HG03045 (cell line): Measurements from ENCODE around the gene SIPA1.

Experiments used
- ATAC-seq: cut with Tn5 transposase; IDR thresholded peaks from one replicate; pipeline ENCODE4 v1.9.1; 2021; ENCODE audit warnings: mild to moderate bottlenecking, moderate library complexity; ENCODE audit not compliant: unreplicated experiment

Gene SIPA1, protein sequence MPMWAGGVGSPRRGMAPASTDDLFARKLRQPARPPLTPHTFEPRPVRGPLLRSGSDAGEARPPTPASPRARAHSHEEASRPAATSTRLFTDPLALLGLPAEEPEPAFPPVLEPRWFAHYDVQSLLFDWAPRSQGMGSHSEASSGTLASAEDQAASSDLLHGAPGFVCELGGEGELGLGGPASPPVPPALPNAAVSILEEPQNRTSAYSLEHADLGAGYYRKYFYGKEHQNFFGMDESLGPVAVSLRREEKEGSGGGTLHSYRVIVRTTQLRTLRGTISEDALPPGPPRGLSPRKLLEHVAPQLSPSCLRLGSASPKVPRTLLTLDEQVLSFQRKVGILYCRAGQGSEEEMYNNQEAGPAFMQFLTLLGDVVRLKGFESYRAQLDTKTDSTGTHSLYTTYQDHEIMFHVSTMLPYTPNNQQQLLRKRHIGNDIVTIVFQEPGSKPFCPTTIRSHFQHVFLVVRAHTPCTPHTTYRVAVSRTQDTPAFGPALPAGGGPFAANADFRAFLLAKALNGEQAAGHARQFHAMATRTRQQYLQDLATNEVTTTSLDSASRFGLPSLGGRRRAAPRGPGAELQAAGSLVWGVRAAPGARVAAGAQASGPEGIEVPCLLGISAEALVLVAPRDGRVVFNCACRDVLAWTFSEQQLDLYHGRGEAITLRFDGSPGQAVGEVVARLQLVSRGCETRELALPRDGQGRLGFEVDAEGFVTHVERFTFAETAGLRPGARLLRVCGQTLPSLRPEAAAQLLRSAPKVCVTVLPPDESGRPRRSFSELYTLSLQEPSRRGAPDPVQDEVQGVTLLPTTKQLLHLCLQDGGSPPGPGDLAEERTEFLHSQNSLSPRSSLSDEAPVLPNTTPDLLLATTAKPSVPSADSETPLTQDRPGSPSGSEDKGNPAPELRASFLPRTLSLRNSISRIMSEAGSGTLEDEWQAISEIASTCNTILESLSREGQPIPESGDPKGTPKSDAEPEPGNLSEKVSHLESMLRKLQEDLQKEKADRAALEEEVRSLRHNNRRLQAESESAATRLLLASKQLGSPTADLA

DNA sequence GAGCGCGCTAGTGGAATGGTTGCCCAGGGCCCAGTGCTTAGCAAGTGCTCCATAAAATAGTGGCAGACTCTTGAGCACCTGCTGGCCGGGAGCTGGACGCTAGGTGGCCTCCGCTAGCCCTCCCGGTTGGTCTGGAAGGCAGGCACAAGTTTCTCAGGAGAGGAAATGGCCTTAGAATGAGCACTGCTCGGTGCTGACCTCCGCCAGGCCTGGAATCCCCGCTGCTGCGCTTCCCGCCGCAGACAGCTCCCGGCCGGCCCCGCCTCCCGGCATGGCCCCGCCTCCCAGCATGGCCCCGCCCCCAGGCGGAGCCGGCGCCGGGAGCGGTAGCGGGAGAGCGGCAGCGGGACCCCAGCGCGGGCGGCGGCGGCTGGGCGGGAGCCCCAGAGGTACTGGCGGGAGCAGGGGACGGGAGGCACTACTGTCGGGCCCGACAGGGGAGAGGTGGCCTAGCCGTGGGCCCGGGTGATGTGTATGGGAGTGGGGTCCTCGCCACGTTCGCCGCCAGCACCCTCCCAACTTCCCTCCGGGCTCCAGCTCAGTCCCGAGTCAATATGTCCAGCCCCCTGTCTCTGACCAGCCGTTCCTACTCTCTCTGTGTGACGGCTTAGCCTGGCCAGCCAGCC lies at the start of gene SIPA1:
TSS of gene SIPA1 (plus strand) at position 308 of the 626 bp plus-strand sequence. CDS start 2,821 bp downstream, outside the sequence.
- ATAC-seq: peak; percentile 51

DNA sequence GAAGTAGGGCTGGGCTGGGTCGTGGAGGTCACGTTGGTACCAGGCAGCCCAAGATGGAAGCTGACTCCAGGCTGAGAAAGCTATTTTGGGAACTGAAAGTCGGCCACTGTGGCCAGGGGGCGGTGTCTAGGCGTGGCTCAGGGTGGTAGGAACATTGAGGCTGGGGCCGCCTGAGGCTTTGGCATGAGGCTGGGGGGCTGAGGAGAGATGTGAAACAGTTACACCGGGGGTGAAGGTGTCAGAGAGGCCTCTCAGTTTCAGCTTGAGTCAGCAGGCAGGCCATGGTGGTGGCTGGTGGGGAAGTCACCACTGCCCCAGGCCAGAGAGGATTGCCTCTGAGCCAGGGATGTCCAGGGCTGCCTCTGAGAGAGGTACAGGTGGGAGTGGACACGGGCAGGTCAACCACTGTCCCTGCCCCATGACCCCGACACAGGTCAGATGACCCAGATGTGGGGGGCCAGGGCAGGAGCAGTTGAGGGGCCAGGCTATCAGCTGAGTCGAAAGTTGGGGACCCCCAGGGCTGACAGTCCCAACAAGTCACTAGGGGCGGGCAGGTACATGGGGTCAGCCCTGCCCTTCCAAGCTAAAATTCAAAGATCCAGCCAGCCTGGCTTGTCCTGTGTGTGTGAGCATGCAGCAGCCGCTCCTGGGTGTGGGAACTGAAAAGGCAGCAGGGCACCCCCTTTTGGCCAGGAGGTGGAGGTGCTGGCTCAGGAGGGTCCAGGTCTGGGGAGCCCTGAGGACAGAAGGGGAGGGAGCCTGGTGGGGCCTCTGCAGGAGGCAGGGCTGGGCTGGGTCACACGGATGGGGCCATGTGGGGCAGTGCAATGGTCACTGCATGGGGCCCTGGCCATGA lies 49.5 kb upstream of the SIPA1 start:
- ATAC-seq: peak; percentile 66

DNA sequence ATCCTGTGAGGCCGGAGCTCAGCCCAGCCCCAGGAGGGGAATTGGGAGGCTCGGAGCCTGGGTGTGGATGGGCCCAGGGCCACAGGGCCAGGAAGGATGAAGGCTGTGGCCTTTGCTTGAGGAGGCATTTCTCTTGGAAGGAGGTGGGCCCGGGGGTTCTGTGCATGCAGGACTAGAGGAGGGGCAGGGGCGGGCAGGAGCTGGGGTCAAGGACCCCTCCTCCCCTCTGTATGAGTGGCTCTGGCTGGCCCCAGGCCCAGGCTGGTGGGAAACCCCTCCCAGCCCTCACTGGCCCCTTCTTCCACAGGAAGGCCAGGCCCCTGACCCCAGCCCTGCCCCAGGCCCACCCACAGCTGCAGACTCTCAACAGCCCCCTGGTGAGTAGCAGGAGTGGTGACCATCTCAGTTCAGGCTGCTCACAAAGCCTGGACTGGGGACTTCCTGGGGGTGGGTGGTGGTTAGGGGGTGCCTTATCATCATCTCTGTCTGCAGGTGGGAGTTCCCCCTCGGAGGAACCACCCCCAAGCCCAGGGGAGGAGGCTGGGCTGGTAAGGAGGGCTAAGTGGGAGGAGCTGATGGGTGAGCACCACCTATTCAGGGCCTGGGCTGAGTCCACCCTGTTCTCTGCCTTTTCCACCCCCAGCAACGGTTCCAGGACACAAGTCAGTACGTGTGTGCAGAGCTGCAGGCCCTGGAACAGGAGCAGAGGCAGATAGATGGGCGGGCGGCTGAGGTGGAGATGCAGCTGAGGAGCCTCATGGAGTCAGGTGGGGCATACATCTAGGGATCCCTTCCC lies 48.3 kb upstream of the SIPA1 start:
- ATAC-seq: no peak

DNA sequence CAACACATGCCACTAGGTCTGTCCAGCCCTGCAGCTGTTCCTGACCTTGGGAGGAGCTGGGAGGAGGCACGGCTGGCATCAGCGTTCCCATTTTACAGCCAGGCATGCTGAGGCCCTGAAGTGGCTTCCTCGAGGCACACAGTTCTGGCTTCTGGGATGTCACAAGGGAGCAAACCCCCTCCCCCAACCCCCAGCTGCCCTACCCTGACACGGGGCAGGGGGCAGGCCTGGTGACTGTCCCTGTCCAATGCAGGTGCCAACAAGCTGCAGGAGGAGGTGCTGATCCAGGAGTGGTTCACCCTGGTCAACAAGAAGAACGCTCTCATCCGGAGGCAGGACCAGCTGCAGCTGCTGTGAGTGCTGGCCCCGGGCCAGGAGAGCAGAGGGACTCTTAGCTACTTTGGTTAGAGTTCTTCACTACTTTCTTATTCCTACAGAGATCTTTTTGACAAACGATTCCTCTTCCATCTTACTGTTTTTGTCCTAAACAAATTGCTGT lies 47.6 kb upstream of the SIPA1 start:
- ATAC-seq: no peak

DNA sequence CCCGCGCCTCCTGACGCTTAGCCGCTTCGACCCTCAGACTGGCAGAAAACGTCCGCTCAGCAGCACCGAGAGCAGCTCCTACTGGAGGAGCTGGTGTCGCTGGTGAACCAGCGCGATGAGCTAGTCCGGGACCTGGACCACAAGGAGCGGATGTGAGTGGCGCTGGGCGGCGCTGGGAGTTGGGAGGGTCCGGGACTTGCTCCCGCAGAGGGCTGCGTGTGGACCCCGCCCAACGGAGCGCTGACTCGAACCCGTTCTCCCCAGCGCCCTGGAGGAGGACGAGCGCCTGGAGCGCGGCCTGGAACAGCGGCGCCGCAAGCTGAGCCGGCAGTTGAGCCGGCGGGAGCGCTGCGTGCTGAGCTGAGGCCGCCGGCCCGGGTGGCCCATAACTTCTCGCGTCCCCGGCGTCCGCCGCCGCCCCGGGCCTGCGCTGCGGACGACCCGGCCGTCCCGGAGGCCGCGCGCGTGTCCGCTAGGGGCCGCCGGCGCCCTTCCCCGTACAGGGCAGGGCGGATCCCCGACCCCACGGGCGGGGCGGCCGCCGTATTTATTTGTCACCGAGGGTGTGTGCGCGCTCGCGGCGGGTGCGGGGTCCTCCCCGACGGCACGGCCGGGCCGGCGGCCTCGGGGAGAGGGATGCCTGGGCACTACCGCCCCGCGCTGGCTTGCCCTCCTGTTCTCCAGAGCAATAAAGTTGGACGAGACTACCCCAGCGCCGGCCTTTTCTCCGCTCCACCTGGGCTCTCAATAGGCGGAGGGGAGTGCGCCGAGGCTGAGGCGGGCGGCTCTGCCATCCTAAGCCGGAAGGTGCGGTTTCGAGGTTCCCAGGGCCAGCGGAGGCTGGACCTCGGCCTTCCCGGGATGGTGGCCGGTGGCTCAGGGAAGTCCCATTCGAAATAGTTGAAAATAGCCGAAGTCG lies 45.7 kb upstream of the SIPA1 start:
- no peak for ATAC-seq

DNA sequence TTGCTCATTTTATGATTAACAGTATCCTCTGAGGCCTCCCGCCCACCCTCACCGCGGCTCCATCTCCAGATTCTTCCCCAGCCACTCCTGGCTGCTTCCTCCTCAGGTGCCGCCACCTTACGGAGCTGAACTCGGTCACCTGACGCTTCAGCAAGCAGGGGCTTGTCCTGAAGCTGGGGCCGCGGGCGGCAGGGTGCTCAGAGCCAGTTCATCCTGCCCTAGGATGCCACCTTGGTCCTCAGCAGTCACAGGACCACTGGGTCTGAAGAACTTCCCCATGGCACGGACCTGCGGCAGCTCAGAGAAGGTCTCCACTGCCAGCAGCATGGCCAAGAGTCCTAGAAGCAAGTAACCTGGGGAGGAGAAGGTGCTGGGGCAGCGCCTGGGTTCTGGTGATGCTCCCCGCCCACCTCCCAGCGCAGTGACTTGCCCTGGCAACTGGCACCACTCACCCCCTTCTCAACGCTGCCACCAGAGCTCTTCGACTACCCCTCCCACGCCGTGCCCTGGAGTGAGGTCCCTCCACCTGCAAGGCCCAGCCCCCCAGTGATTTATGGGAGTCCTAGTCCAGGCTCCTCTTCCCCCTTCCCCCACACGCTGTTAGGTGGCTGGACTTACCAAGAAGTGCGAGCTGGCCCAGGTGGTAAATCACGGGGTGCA lies 44.9 kb upstream of the SIPA1 start:
- ATAC-seq: no peak

DNA sequence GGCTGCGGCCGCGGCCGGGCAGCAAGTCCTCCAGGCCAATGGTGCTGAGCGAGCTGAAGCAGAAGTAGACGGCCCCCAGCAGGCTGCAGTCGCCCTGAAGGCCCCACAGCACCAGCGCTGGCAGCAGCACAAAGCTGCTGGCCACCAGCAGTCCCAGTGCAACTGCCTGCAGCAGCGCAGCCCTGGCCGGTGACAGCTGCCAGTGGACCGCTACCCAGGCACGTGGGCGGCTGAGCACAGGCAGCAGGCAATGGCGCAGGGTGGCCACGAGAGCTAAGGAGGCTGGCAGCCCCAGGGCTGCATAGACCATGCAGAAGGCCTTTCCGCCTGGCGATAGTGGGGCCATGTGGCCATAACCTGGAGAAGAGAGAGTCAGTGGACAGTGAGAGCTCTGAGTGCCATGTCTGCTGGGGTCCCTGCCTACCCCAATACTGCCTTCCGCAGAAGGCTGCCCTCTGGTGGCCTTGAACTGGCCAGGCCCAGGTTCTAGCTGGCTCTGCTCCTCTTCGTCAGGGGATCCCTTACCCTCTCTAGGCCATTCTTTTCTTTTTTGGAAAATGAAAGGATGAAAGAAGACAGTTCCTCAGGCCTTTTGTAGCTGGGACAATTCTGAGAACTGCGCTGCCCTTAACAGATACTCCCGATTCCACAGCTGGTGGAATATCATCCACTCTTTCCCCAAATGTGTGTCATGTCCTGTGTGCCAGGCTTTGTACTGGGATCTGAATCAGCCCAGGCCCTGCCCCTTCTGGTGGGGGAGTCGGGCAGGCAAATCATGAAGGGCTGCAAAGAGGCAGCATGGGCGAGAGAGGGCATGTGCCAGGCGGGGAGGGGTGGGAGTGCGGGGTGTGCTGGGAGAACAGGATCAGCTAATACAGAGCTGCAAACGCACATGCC lies 44.1 kb upstream of the SIPA1 start:
- no peak for ATAC-seq

DNA sequence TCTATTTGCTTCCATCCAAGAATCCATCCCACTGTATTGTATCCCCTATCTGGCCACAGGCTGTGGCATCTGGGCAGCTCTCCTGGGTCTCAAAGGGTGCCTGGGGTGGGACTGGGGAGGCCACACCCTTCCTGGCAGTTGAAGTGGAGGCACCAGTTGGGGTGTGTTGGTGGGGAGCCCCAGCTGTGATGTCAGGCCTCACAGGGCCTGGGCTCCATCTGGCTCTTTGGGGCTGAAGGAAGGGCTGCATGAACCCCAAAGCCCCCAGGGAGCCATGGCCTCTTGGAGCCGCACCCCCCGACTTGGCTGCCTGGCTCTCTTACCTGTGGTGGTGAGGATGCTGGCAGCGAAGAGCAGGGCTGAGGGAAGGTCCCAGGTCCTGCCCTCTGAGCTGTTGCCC lies 42.8 kb upstream of the SIPA1 start:
- ATAC-seq: no peak

DNA sequence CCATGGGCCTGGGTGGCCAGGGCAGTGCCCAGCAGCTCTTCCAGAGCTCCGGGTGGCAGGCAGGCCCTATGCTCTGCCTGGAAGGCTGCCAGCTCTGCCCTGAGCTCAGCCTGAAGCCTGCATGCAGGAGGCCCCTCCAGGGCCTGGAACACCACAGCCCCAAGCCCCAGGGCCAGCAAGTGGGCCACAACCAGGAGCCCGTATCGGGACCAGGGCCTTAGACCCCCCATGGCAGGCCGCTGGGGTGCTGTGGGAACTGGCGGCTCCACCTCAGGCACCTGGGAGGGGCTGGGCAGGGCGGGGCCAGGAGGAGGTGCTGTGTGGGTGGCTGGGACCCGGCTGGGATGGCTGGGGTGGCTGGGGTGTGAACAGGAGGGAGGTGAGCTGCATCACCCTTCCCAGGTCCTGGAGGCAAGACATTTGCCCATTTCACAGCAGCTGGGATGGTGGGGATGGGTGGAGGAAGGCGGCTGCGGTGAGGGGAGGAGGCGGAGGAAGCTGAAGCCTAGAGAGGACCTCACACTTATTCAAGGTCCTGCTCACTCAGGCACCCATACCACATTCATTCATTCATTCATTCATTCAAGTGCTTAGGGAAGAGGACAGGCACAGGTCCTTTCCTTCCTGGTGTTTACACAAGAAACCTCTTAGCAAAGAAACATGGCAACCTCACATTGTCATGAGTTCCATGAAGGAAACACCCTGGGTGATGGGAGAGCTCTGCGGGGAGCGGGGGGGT lies 42.2 kb upstream of the SIPA1 start, which contains the start of gene KCNK7:
TSS of gene KCNK7 (minus strand) at position 258 of the 739 bp plus-strand sequence. CDS start at position 230, 28 bp downstream.
- ATAC-seq: no peak

DNA sequence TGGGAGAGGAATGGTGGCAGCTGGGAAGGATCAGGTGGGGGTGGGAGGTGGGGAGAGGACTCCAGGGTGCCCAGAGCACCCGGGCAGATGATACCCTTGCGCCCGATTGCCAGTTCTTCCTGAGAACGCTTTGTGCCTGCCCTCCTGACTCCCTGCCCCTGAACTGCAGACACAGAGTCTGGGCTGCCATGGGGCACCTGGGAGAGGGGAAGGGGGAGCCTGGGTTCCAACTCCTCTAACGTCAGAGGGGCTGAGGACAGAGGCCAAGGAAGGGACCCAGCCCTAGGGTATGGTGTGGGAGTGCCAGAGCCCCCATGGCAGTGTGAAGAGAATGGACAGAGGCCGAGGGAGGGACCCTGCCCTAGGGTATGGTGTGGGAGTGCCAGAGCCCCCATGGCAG lies 41.4 kb upstream of the SIPA1 start:
- ATAC-seq: no peak

DNA sequence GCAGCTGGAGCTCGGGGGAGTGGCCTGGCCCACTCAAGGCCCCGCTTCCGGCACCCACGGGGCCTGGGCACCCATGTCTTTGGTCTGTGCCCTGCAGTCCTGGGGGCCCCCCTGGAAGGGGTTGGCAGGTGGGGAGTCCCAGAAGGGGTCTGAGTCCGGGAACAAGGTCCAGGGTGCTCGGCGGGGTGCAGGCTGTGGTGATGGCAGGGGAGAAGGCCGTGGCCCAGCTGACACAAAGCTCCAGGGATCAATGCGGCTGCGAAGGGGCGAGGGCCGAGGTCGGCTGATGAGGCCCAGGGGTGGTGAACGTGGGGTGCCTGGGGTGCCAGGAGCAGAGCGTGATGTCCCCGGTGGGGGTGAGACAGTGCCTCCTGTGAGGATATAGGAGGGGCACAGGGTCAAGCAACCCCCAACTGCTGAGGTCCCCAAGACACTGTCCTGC lies 39.6 kb upstream of the SIPA1 start:
- no peak for ATAC-seq

DNA sequence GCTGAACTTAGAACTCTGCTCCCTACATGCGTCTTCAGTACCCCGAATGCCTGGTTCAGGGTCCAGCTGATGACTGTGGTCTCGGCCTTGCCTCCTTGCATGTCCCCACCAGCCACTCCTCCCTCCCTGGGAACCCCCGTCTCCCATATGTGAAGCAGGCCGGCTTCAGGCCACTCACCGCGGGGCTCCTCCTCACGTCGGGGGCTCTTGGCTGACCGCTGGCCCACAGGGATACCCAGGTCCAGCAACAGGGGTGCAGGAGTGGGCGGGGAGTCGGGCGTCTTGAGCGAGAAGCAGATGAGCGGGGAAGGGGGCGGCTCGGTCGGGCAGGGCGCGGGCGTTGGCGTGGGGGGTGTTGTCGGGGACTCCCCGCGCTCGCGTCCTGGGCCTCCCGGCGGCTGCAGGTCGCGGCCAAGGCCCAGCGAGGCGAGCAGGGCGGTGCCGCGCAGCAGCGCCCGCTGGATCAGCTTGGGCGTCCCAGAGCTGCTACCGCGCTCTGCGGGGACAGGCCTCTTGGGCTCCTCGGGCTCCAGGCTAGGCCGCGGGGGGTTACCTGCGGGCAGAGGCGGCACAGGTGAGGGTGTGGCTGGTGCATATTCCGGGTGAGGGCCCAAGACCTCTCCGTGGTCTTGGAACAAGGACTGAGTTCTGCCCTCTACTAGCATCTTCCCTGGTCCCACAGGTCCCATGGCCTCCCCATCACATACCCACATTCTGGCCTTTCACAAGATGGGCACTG lies 38.5 kb upstream of the SIPA1 start:
- no peak for ATAC-seq

DNA sequence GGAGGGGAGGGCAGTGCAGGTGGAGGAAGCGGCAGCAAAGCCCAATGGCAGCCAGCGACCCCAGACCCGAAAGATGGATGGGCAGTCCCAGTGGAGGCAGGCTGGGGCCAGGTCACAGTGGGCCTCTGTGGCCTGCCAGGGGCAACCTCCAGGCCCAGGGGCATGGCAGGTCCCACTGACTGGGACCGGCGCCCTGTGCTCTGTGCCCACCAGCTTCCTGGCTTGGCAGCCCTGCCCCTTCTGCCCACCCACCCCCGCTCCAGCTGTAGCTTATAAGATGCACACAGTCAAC lies 38.0 kb upstream of the SIPA1 start:
- ATAC-seq: no peak

DNA sequence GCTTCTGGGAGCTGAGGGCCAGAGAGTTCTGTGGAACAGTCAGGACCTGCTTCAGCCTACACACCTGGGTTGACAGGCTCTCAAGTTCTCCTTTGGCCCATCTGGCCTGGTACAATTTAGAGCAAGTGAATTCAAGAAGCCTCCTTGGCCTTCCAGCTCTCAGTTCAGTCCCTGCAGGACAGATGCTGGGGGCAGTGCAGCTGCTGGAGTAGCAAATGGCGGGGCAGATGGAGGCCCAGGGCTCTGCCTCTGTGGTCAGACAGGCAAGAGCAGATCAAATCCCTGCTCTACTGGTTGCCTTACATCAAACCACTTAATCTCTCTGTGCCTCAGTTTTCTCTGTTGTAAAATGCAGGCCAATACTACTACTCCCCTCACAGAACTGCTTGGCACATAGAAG lies 33.6 kb upstream of the SIPA1 start:
- ATAC-seq: no peak

DNA sequence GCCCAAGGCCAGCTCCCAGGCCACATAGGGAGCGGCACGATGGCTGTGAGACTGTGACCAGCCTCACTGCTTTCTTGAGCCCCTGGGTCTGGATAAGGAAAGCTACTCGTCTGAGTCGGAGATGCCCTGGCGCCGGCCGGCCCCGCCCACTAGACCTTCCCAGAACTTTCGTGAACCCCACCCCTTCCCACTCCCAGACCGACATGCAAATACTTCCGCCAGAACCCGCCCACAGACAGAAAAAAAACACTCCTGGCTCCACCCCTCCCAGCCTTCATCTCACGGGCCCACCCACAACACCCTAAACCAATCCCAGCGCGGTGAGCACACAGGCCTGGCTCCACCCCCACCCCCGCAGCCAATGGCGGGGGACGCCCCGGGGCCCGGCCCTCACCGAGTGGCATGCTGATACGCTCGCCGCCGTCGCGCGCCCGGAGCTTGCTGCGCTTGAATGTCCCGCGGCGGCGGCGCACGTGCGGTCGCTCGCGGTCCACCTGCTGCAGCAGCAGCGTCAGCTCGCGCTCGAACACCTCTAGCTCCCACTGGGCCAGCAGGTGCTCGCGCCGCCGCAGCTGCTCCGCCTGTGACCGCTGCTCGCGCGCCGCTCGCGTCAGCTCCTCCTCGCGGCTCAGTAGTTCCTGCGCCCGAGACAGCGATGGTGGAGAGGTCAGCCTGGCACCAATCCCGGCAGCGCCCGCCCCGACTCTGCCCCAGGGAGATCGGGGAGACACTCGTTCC lies 30.9 kb upstream of the SIPA1 start:
- no peak for ATAC-seq
